HFFc6 (cell line): ENCODE measurements around the gene IRF2BP2. TPM values are rescaled to one million over a fixed set of nuclear protein-coding genes. Genes with fewer than 3 reads are reported as not detected.

Experiments
- DNase-seq: peaks from one replicate; pipeline ENCODE4 v3.0.0-alpha.2; 2018
- H3K27ac Mint-ChIP-seq: 2 replicates; pipeline ENCODE4 v1.8.0; 2020; ENCODE audit warnings: mild to moderate bottlenecking, mixed read lengths
- H3K27me3 Mint-ChIP-seq: 2 replicates; pipeline ENCODE4 v1.8.0; 2021; ENCODE audit warnings: mild to moderate bottlenecking, moderate library complexity, mixed read lengths; ENCODE audit not compliant: insufficient read depth
- H3K36me3 Mint-ChIP-seq: 2 replicates; pipeline ENCODE4 v1.8.0; 2021; ENCODE audit warnings: low read depth, mixed read lengths
- H3K4me1 Mint-ChIP-seq: 2 replicates; pipeline ENCODE4 v1.8.0; 2020; ENCODE audit warnings: low read depth, mixed read lengths
- H3K4me3 Mint-ChIP-seq: 2 replicates; pipeline ENCODE4 v1.8.0; 2020; ENCODE audit warnings: mild to moderate bottlenecking, moderate library complexity, mixed read lengths
- H3K9me3 Mint-ChIP-seq: 2 replicates; pipeline ENCODE4 v1.8.0; 2020; ENCODE audit warnings: mild to moderate bottlenecking, mixed read lengths
- total RNA-seq, 6 experiments: library from RNA; stranded (reverse); fragmentation: NEBNext Ultra II Directional; extraction: Animal tissue kit (Norgen Biotek cat#: 25700); gene quantifications; 2 replicates in 1 of 6; 3 replicates in 5 of 6; pipeline ENCODE4 v1.2.3, GENCODE V29; 2021
- TF ChIP-seq, protein P1 (sequence below): fragments of 200-600 bp; sonication (generic); IDR thresholded peaks from 2 replicates; pipeline ENCODE4 v1.5.0; 2021; ENCODE audit warnings: antibody characterized with exemption, mild to moderate bottlenecking

The IRF2BP2 gene
- total RNA-seq, 6 experiments from 2014 or later = 58.6 to 87.1 (median 73.2) TPM

DNA sequence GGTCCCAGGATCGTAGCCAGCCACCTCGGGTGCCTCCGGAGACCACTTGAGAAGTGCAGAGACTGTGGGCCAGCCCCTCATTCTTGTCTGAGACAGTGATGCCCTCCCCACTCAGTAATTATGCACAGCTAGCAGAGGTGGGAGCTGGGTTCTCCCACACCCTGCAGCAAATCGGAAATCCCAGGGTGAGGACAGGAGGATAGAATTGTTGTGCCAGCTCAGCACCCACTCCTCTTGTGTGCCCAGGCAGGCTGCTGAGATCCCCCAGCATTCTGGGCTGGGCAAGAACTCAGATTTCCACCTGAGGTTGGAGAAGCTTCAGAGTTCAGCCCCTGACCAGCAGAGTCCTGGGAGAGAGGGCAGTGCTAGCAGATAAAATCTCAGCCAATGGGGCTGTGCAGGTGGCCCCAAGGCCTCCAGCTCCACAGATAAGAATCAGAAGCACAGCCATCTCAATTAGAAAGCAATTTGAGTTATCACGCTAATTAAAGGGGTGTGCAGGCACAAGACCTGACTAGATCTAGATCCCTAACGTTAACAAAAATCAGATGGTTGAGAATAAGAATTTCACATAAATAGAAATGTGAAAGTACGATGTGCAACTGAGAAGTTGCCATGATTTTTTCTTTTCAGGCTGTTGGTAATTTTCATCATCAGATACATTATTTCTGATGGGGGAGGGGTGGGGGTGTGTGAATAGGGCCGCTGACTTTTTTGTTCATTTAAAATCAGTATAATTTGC, 45.5 kb upstream of the IRF2BP2 start:
- Mint-ChIP-seq H3K9me3 (peaks cover 5% of the 10 kb centered on the region; the same call in 1 of the 2 replicates), H3K36me3 (peaks cover 10% of the 10 kb centered on the region), H3K27me3 (no peaks in the 10 kb centered on the region; the same call in 1 of the 2 replicates), H3K4me3 (no peak overlapping the region), H3K27ac (peak overlapping the region; percentile 98; the same call in 1 of the 2 replicates), H3K4me1 (peaks cover 58% of the 10 kb centered on the region)
- DNase-seq = no peak
- TF ChIP-seq, protein P1, sequence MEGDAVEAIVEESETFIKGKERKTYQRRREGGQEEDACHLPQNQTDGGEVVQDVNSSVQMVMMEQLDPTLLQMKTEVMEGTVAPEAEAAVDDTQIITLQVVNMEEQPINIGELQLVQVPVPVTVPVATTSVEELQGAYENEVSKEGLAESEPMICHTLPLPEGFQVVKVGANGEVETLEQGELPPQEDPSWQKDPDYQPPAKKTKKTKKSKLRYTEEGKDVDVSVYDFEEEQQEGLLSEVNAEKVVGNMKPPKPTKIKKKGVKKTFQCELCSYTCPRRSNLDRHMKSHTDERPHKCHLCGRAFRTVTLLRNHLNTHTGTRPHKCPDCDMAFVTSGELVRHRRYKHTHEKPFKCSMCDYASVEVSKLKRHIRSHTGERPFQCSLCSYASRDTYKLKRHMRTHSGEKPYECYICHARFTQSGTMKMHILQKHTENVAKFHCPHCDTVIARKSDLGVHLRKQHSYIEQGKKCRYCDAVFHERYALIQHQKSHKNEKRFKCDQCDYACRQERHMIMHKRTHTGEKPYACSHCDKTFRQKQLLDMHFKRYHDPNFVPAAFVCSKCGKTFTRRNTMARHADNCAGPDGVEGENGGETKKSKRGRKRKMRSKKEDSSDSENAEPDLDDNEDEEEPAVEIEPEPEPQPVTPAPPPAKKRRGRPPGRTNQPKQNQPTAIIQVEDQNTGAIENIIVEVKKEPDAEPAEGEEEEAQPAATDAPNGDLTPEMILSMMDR = no peak

DNA sequence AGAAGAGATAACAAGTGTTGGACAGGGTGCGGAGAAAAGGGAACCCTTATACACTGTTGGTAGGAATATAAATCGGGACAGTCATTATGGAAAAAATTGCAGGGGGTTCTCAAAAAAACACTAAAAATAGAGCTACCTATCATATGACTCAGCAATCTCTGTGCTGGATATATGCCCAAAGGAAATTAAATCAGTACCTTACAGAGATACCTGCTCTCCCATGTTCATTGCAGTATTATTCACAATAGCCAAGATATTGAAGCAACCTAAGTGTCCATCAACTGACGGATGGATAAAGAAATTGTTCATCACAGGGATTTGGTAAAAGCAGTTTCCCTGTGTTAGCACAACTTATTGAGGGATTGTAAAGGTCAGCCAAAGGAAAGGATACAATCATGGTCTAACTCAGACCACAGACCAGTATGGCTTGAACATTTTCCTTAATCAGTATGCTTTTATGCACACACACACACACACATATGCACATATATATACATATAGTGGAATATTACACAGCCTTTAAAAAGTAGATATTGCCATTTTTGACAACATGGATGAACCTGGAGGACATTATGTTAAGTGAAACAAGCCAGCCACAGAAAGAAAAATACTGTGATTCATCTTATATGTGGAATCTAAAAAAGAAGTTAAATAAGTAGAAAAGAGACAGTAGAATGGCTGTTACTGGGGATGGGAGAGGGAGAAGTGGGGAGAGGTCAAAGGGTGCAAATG, 44.2 kb upstream of the IRF2BP2 start:
- Mint-ChIP-seq H3K27me3 (no peaks in the 10 kb centered on the region; the same call in 1 of the 2 replicates), H3K36me3 (peaks cover 10% of the 10 kb centered on the region), H3K4me1 (peaks cover 54% of the 10 kb centered on the region), H3K4me3 (no peak overlapping the region), H3K27ac (no peak overlapping the region), H3K9me3 (peaks cover 5% of the 10 kb centered on the region; the same call in 1 of the 2 replicates)
- TF ChIP-seq, protein P1 = no peak
- no peak for DNase-seq

DNA sequence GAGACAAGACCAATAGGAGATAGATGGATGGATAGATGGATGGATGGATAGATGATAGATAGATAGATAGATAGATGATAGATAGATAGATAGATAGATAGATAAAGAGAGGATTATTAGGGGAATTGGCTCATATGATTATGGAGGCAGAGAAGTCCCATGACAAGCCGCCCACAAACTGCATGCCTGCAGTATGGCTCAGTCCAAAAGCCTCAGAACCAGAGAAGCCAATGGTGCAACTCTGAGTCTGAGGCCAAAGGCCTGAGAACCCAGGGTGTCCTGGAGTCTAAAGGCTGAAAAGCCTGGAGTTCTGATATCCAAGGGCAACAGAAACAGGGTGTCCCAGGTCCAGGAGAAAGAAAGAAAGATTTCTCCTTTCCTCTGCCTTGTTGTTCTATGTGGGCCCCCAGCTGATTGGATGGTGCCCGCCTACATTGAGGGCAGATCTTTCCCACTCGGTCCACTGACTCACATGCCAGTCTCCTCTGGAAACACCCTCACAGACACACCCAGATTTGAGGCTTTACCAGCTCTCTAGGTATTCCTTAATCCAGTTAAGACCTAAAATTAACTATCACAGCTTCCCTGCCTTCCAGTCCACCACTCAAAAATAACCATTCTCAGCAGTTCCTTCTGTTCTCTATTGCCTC, 39.6 kb upstream of the IRF2BP2 start:
- TF ChIP-seq, protein P1 = no peak
- Mint-ChIP-seq H3K27ac (peak overlapping the region; percentile 1; the same call in 1 of the 2 replicates), H3K36me3 (peaks cover 10% of the 10 kb centered on the region), H3K4me3 (no peak overlapping the region), H3K27me3 (no peaks in the 10 kb centered on the region; the same call in 1 of the 2 replicates), H3K9me3 (peaks cover 15% of the 10 kb centered on the region), H3K4me1 (peaks cover 24% of the 10 kb centered on the region)
- DNase-seq = no peak

DNA sequence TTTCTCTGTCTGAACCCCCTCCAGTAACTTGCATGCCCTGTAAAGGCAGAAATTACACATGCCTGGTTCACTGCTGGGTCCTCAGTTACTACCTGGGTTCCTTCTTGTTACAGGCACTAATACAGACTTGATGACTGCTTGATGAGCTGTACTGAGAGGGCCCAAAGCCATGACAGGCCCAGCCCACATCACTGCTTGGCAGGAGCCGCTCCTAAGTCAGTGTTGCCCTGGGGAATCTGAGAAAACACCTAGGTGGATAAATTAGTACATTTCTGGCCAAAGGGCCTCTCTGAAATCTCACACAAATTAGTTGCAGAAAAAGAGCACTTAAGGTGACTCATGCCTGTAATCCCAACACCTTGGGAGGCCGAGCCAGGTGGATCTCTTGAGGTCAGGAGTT, 37.8 kb upstream of the IRF2BP2 start:
- Mint-ChIP-seq H3K36me3 (peaks cover 6% of the 10 kb centered on the region), H3K9me3 (peaks cover 10% of the 10 kb centered on the region), H3K4me1 (peaks cover 18% of the 10 kb centered on the region), H3K27ac (no peak overlapping the region), H3K27me3 (no peaks in the 10 kb centered on the region), H3K4me3 (no peak overlapping the region)
- no peak for DNase-seq
- TF ChIP-seq, protein P1 = no peak

DNA sequence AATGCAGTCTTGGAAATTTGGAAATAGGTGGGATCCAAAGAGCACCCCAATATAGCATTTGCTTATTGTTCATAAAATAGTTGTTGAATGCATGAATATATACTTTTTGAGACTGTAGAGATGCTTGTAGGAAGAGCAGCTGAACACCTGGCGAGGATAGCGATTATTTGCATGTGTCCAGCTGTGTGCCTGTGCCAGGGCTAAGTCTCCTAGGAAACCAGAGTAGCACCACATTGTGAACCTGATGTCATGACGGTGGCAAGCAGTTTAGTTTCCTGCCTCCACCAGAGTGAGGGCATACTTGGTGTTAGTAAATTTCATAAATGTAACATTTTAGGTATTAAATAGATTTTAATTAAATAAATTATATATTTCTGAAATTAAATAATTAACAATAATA, 37.3 kb upstream of the IRF2BP2 start:
- Mint-ChIP-seq H3K27me3 (no peaks in the 10 kb centered on the region), H3K36me3 (peaks cover 6% of the 10 kb centered on the region), H3K27ac (no peak overlapping the region), H3K4me1 (peaks cover 18% of the 10 kb centered on the region), H3K9me3 (peaks cover 10% of the 10 kb centered on the region), H3K4me3 (no peak overlapping the region)
- TF ChIP-seq, protein P1 = no peak
- DNase-seq = no peak
